ENCODE data around the gene KLC4.
A peak's percentile ranks its signal among the peaks of the same experiment; 100 is the strongest.

Gene KLC4

GRCh38 chr6:43062818-43063217, 3.4 kb downstream of the KLC4 start:
- TF ChIP-seq CTCF (IDR thresholded peaks at IDR 0.05; ENCODE audit: control insufficient read depth, extremely low read depth, insufficient read depth): no peak
- DNase-seq (ENCODE audit: low read depth): no peak
- H3K4me3 ChIP-seq (ENCODE audit: low read depth, low read length): no peak overlapping the region

- TF ChIP-seq CTCF (IDR thresholded peaks at IDR 0.05; ENCODE audit: control insufficient read depth, extremely low read depth, insufficient read depth): peak; percentile 55
- no peak overlapping the region for H3K4me3 ChIP-seq (ENCODE audit: low read depth, low read length)
- peak; percentile 32 for DNase-seq (ENCODE audit: low read depth)
These were observed 10.7 kb downstream of the KLC4 start for GRCh38 chr6:43070028-43070632.

GRCh38 chr6:43074847-43075669, 15.6 kb downstream of the KLC4 start:
- no peak for TF ChIP-seq CTCF (IDR thresholded peaks at IDR 0.05; ENCODE audit: control insufficient read depth, extremely low read depth, insufficient read depth)
- H3K4me3 ChIP-seq (ENCODE audit: low read depth, low read length): no peak overlapping the region
- DNase-seq (ENCODE audit: low read depth): no peak

- no peak for DNase-seq (ENCODE audit: low read depth)
- H3K4me3 ChIP-seq (ENCODE audit: low read depth, low read length): peak within 1 kb of the TSS; percentile 80
- no peak for TF ChIP-seq CTCF (IDR thresholded peaks at IDR 0.05; ENCODE audit: control insufficient read depth, extremely low read depth, insufficient read depth)
These were observed 16.4 kb downstream of the KLC4 start, which contains the start of gene PTK7 for GRCh38 chr6:43075670-43076463. TSS of gene PTK7 (plus strand) at chr6:43076314. CDS start at chr6:43076489, 175 bp downstream.

- no peak for TF ChIP-seq CTCF (IDR thresholded peaks at IDR 0.05; ENCODE audit: control insufficient read depth, extremely low read depth, insufficient read depth)
- H3K4me3 ChIP-seq (ENCODE audit: low read depth, low read length): peak overlapping the region; percentile 80
- DNase-seq (ENCODE audit: low read depth): no peak
These were observed 17.3 kb downstream of the KLC4 start for GRCh38 chr6:43076464-43077332.

- peak overlapping the region; percentile 80 for H3K4me3 ChIP-seq (ENCODE audit: low read depth, low read length)
- DNase-seq (ENCODE audit: low read depth): no peak
- no peak for TF ChIP-seq CTCF (IDR thresholded peaks at IDR 0.05; ENCODE audit: control insufficient read depth, extremely low read depth, insufficient read depth)
These were observed 17.9 kb downstream of the KLC4 start for GRCh38 chr6:43077333-43077809.

Measured in LNCaP clone FGC (cell line).